ENCODE data around the gene CGB2. TPM values are rescaled to one million over a fixed set of nuclear protein-coding genes. Genes with fewer than 3 reads are reported as not detected.

CGB2 gene
- total and polyA plus RNA-seq, 2 donors (not counting 1 experiment from before 2014, with no cell fraction given), result not detected

GRCh38 chr19:49009828-49010227 lies 21.9 kb upstream of the CGB2 start:
- no peak overlapping the region for H3K27ac ChIP-seq (ENCODE audit: low read length in 2 of 2)
- H3K4me1 ChIP-seq (ENCODE audit: control insufficient read depth in 2 of 2, insufficient read depth in 2 of 2, low read length in 2 of 2), result no peaks in the 10 kb centered on the region
- no peak overlapping the region for H3K4me2 ChIP-seq (replicated peaks; ENCODE audit: low read depth, low read length, poor library complexity, severe bottlenecking)
- peaks cover 0 to 54% of the 10 kb centered on the region in 2 experiments for H3K36me3 ChIP-seq (replicated peaks in 1 of 2; ENCODE audit: control extremely low read depth in 1 of 2, control insufficient read depth in 1 of 2, extremely low read depth in 1 of 2, insufficient read depth in 2 of 2, low read length in 1 of 2)
- TF ChIP-seq CTCF (IDR thresholded peaks at IDR 0.05) (no peak), EZH2 (IDR thresholded peaks at IDR 0.05; ENCODE audit: borderline replicate concordance, insufficient read depth, low read depth, low read length, poor library complexity, severe bottlenecking) (no peak)
- DNase-seq (no peak), ATAC-seq (ENCODE audit: low read depth) (no peak)
- Mint-ChIP-seq H3K4me1 (no peaks in the 10 kb centered on the region), H3K27ac (no peak overlapping the region), H3K27me3 (no peaks in the 10 kb centered on the region), H3K4me3 (no peak overlapping the region), H3K9me3 (ENCODE audit: insufficient read depth) (no peaks in the 10 kb centered on the region)
- CTCF ChIA-PET, result interaction anchor here (2.7 kb wide), 1 partner anchor 10 kb away, joined by 10 read pairs; no protein-coding TSS in a partner anchor
- no peaks in the 10 kb centered on the region for H3K27me3 ChIP-seq (replicated peaks in 1 of 4; ENCODE audit: control extremely low read depth in 1 of 4, control insufficient read depth in 3 of 4, insufficient read depth in 4 of 4, low read length in 3 of 4)
- H3K79me2 ChIP-seq (ENCODE audit: control insufficient read depth, insufficient read depth, low read length), result no peaks in the 10 kb centered on the region
- 97% methylated on average over 18 of the region's 18 CpGs for WGBS (ENCODE audit: insufficient coverage)
- no peak overlapping the region for H3K9ac ChIP-seq (ENCODE audit: low read length)
- no peaks in the 10 kb centered on the region for H3K9me3 ChIP-seq (ENCODE audit: control extremely low read depth in 1 of 3, control insufficient read depth in 2 of 3, insufficient read depth in 1 of 3, low read length in 2 of 3)
- no peaks in the 10 kb centered on the region for H4K20me1 ChIP-seq (ENCODE audit: control insufficient read depth, insufficient read depth, low read length, poor library complexity, severe bottlenecking)
- H2AFZ ChIP-seq (ENCODE audit: insufficient read depth, low read depth, low read length, poor library complexity, severe bottlenecking), result no peak overlapping the region
- POLR2A ChIA-PET, result no interaction called here
- intact Hi-C loops (cut with micrococcal nuclease), result no loop called here
- H3K4me3 ChIP-seq (ENCODE audit: control extremely low read depth in 1 of 5, extremely low read depth in 1 of 5, insufficient read depth in 1 of 5, low read depth in 2 of 5, low read length in 4 of 5), result no peak overlapping the region

DNA sequence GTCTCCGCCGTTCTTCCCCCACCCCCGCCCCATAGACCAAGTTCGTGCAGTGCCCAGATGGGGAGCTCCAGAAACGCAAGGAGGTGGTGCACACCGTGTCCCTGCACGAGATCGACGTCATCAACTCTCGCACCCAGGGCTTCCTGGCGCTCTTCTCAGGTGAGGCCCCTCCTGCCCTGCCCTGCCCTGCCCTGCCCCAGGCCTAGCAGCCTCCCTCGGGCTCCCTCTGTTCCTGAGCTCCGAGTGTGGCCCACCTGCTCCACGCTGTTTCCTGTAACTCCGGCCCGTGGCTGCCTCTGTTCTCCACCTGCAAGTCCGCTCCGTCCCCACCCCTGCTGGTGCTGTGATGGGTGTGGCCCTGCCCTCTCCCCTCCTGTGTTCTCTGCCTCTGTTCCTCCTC lies 21.2 kb upstream of the CGB2 start:
- Histone ChIP-seq H3K9me3 (ENCODE audit: control extremely low read depth in 1 of 3, control insufficient read depth in 2 of 3, insufficient read depth in 1 of 3, low read length in 2 of 3) (no peaks in the 10 kb centered on the region), H2AFZ (ENCODE audit: insufficient read depth, low read depth, low read length, poor library complexity, severe bottlenecking) (no peak overlapping the region), H3K9ac (ENCODE audit: low read length) (no peak overlapping the region), H3K4me2 (replicated peaks; ENCODE audit: low read depth, low read length, poor library complexity, severe bottlenecking) (no peak overlapping the region), H3K36me3 (replicated peaks in 1 of 2; ENCODE audit: control extremely low read depth in 1 of 2, control insufficient read depth in 1 of 2, extremely low read depth in 1 of 2, insufficient read depth in 2 of 2, low read length in 1 of 2) (peaks cover 0 to 49% of the 10 kb centered on the region in 2 experiments), H3K4me3 (ENCODE audit: control extremely low read depth in 1 of 5, extremely low read depth in 1 of 5, insufficient read depth in 1 of 5, low read depth in 2 of 5, low read length in 4 of 5) (no peak overlapping the region), H3K27ac (ENCODE audit: low read length in 2 of 2) (no peak overlapping the region), H3K4me1 (ENCODE audit: control insufficient read depth in 2 of 2, insufficient read depth in 2 of 2, low read length in 2 of 2) (no peaks in the 10 kb centered on the region), H3K79me2 (ENCODE audit: control insufficient read depth, insufficient read depth, low read length) (no peaks in the 10 kb centered on the region), H3K27me3 (replicated peaks in 1 of 4; ENCODE audit: control extremely low read depth in 1 of 4, control insufficient read depth in 3 of 4, insufficient read depth in 4 of 4, low read length in 3 of 4) (no peaks in the 10 kb centered on the region), H4K20me1 (ENCODE audit: control insufficient read depth, insufficient read depth, low read length, poor library complexity, severe bottlenecking) (no peaks in the 10 kb centered on the region)
- DNase-seq, result no peak
- ChIA-PET POLR2A (no interaction called here), CTCF (interaction anchor here (2.7 kb wide), 1 partner anchor 11 kb away, joined by 10 read pairs; no protein-coding TSS in a partner anchor)
- intact Hi-C loops (cut with micrococcal nuclease), result no loop called here
- Mint-ChIP-seq H3K4me3 (no peak overlapping the region), H3K9me3 (ENCODE audit: insufficient read depth) (no peaks in the 10 kb centered on the region), H3K27ac (no peak overlapping the region), H3K27me3 (no peaks in the 10 kb centered on the region), H3K4me1 (no peaks in the 10 kb centered on the region)
- WGBS (ENCODE audit: insufficient coverage), result 92% methylated on average over 18 of the region's 18 CpGs
- TF ChIP-seq CTCF (IDR thresholded peaks at IDR 0.05), result no peak
- no peak for TF ChIP-seq EZH2 (IDR thresholded peaks at IDR 0.05; ENCODE audit: borderline replicate concordance, insufficient read depth, low read depth, low read length, poor library complexity, severe bottlenecking)
- ATAC-seq (ENCODE audit: low read depth), result no peak

All from B cell (primary cell).